HG03039 (cell line): ENCODE measurements around the gene ERVMER34-1.

Experiments
- ATAC-seq: cut with Tn5 transposase; IDR thresholded peaks from one replicate; pipeline ENCODE4 v1.9.1; 2021; ENCODE audit warnings: mild to moderate bottlenecking, moderate library complexity; ENCODE audit not compliant: unreplicated experiment

Gene ERVMER34-1

DNA sequence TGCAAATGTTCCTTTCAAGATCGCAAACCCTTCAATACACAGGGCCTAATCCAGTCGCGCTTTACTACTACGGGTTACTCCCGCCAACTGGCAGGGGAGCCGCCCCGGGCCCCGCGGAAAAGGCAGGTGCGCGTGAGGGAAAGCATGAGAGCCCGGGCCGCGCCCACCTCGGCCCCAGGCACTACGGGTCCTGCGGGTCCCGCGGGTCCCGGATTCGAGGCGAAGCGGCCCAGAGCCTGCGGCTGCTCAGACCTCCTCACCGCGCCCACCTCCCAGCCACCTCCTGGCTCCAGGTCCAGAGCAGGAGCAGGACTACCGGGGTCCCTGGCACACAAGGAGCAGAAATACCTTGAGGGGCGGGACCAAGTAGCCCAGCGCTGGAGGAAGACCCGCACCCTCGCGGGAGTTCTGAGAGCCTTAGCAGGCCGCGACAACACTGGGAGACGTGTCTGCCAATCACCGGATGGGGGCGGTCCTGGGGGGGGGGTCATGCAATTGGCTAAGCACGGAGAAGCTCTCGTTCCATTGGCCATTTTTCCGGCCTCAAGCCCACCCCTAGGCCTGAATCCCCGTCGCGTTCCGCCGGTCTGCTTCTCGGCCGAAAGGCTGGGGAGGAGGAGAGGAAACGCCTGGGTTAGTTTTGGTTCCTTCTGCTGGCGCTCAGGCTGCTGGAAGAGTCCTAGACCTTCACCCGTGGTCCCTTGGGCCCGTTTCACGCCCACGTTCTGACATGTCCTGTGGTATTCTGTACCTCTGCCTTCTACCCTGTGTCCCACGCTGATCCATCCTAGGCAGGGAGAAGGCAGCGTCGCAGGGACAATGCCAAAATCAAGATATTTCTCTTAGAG is 29.0 kb downstream of the ERVMER34-1 start:
- ATAC-seq = peak; percentile 94

DNA sequence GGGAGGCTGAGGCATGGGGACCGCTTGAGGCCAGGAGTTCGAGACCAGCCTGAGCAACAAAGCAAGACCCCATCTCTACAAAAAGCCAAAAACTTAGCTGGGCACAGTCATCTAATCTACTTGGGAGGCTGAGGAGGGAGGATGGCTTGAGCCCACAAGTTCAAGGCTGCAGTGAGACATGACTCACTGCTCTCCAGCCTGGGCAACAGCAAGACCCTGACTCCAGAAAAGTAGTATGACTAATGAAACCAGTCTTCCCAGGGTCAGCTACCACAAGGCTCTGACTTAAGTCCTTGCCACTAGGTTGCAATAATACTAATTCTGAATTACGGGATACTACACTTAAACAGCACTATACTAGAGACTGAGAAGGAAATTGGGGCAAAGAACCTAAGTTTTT is 33.1 kb downstream of the ERVMER34-1 start:
- no peak for ATAC-seq

DNA sequence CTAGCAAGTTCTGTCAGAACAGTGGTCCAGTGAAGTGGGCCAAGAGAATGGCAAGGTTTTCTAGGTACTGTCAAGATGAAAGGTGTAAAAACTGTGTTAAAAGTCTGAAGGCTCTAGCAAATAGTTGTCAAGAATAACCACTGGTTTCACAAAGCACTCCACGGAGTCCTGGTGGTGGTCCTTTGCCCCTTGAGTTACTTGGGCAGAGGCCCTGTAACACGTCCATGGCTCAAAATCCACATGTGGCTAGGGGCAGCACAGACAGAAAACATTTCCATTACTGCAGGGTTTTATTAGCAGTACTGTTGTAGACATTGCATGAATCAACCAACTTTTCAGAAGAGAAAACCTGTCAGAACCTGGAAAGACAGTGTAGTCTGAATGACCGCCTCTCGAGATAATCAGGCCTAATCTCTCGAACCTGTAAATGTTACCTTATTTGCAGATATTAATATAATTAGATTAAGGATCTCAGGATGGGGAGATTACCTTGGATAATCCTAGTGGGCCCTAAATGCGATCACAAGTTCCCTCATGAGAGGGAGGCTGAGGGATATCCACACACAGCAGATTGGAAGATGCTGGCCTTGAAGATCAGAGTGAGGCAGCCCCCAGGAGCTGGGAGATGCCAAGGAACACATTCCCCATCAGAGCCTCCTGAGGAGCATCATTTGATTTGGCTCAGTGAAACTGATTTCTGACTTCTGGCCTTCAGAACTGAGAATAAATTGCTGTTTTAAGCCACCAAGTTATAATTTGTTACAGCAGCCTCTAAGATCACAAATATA is 34.7 kb downstream of the ERVMER34-1 start:
- ATAC-seq = no peak

DNA sequence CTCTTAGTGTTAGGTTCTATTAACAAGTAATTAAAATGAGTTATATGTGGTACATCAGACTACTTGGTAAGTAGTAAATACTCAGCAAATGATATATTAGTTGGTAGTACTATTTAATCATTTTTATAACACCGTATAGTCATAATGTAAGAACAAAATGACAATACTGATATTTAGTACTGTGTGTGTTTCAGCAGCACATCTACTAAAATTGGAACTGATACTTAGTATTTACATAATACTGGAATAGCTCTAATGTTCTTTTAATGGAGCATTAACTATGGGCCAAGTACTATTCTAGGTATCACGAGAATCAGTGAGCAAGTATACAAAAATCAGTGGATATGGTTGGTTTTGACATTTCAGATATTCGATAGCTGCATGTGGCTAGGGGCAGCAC is 35.3 kb downstream of the ERVMER34-1 start:
- no peak for ATAC-seq

DNA sequence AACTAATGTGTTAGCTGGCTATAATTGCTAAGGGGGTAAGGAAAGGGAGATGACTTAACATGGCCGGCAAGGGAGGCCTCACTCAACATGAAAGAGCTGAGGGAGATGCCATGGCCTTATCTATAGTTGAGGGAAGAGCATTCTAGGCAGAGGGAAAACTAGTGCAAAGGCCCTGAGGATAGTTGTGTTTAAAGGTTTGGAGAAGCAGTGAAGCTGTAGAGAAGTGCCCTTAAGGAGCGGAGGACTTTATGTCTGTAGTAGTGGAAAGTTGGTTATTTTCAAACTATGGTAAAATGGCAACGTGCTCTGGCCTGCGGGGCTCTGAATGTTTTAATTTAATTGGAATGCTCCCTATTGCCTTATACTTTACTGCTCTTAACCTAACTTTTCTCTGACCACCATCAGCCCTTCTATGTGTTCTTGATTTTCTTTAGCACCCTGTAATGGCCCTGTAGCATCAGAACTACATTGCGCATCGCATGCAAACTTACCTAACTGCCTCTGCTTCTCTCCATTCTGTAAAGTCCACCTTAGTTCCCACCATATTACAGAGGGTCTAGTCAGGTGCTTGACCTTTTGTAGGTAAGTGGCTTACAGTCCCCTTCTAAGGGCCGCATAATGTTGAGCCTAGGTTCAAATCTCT is 35.8 kb downstream of the ERVMER34-1 start:
- no peak for ATAC-seq

DNA sequence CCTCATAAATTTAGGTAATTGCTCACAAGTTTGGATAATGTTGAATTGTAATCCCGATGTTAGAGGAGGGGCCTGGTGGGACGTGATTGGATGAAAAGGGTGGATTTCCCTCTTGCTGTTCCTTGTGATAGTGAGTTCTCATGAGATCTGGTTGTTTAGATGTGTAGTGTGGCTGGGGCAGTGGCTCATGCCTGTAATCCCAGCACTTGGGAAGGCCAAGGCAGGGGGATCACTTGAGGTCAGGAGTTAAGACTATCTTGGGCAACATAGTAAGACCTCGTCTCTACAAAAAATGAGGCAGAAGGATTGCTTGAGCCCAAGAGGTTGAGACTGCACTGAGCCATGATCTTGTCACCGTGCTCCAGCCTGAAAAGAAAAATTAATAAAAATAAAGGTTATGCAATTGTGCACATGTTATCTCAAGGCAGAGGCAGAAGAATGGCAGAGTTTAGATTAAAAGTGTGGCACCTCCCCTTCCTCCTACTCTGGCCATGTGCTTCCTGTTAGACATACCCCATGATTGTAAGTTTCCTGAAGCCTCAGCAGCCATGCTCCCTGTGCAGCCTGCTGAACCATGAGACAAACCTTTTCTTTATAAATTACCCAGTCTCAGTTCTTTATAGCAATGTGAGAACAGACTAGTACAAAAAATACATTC is 36.5 kb downstream of the ERVMER34-1 start:
- no peak for ATAC-seq

DNA sequence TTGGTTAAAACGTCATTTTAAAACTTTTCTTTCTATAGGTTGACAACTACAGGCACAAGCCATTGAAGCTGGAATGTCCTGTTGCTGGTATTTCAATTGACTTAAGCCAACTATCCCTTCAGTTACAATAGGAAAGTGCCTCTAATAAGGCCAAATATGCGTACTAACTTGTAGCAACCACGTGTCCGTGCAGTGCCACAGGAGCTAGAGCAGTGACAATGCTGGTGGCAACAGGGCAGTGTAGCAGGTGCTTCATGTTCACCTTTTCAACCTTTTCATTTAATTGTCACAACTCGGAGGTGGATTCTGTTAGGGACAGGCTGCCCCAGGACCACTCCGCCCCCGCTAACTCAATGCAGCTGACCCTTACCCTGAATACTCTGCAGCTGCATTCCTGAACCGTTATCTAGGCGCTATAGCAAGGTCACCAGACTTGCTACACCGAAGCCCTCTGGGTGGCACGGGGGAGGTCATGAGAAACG is 37.7 kb downstream of the ERVMER34-1 start:
- no peak for ATAC-seq

DNA sequence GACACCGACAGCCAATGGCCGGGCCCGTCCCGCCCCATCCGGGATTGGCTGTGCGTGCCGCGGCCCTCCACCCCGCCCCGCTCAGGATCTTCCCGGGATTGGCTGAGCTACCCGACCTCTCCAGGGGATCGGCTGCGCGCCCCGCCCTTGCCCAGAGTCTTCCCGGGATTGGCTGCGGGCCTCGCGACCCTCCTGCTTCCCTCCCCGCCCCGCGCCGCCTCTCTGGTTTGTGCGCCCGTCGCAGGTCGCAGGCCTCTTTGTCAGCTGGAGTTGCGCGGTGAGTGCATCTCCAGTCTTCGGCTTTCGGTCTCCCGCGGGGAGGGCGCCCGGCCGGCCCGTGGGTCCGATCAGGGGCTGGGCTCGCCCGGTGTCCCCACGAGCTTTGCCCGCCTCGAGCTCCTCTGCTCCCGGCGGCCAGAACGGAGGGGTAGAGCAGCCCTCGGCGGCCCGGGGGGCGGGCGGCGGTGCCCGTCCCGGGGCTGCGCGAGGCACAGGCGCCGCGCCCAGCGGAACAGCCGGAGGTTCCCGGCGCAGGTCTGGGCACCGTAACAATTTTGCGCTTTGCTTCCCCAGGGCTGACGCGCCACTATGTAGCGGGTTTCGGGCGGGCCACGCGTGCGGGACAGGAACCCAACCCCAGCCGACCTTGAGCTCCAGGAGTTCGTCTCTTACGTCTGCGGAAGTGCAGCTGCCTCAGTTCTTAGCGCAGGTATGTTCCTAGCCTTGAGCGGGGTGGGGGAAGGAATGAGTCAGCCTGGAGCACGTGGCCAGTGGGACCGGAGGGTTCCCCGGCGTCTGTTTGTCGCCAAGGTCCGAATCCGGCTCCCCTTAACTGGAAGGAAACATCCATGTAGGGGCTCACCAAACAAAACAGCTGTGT is 38.7 kb downstream of the ERVMER34-1 start:
- ATAC-seq = peak; percentile 86

DNA sequence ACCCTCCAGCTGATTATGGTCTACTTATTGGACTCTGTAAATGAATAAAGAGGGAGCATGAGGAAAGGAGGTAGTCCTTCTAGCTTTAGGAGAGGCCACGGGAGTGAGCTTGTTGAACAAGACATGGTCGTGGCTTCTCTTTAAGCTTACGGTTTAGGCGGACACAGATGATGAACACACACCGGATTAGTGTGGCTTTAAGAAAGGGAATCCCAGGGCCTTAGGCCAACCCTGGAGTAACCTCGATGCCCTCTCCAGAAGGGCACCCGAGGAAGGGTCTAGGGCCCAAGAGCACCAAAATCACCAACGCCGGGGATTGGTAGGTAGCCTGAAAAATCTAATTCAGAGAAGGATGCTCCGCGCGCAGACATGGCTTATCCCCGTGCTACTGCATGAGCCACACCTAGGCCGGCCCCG is 39.4 kb downstream of the ERVMER34-1 start:
- ATAC-seq = peak; percentile 1

DNA sequence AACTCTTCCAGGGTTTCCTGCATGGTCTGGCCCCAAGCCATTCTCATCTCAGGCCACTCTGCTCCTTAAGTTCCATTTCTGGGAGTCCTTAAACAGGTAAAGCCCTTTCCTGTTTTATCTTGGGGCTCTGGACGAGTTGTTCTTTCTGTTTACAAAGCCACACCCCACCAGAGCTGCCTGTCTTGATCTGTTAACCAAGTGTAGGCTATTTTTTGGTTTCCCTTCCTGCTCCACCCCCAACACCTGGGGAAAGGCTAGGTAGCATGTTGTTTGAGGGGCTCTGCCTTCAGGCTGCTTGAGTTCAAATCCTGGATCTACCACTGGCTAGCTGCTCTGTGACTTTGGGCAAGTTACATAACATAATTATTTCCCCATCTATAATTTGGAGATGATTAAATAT is 40.0 kb downstream of the ERVMER34-1 start:
- no peak for ATAC-seq

DNA sequence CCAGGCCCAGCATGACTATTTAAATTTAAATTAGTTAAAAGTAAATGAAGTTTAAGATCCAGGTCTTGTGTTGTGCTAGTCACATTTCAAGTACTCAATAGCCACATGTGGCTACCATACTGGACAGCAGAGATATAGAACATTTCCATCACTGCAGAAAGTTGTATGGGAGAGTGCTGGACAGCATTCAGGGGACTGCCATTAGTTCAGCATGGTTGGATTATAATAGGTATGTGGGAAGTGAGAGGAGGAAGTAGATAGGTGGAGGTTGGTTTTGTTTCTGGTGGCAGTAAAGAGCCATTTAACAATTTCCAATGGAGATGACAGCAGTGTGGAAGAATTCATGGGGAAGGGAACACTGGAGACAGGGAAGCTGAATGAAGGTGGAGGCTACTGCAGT is 42.1 kb downstream of the ERVMER34-1 start:
- no peak for ATAC-seq

DNA sequence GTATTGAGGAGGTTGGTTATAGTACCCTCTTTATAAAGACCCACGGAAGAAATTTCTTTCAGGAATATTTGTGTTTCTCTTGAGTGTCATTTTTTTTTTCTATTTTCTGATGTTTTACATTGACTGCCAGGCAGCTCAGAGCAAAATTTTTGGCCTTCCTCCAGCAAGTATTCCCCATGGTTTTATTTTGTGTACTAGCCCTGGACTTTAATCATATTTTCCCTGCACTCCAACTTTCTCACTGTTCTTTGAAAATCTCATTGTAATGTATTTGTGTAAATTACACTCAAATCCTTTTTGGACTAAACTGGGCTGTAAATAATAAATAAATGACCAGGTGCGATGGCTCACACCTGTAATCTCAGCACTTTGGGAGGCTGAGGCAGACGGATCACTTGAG is 46.6 kb downstream of the ERVMER34-1 start:
- no peak for ATAC-seq

DNA sequence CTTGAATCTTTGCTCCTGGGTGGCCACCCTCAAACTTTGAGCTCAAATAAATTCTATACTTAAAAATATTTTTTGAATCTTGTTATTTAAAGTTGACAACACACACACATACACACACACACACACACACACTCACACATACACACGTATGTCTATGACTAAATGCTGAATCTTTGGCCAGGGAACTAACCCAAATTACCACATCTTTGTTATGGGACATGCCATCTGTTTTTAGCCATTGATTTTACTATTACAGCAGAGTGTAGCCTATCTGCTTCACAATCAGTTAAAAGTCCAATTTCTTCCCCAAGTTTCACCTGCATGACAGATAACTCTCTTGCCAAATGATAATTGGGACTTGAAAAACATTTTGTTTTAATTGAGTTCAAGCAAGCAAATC is 47.1 kb downstream of the ERVMER34-1 start:
- no peak for ATAC-seq

DNA sequence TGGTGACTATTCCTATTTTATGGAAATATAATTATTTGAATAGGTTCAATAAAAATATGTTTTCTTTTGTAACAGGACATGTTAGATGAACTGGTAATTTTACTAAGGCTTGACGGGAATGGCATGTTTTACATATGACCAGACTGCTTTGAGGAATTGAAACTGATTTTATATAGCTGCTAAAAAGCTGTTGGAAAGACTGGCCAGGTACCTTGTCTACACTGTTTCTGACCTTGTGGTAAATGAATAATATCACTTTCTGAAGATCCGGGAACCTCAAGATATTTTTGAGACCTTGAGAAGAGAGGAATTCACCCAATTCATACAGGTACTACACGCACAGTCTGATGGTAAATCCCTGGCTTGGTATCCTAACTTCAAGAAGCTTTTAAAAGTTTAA is 50.0 kb downstream of the ERVMER34-1 start:
- peak; percentile 89 for ATAC-seq

DNA sequence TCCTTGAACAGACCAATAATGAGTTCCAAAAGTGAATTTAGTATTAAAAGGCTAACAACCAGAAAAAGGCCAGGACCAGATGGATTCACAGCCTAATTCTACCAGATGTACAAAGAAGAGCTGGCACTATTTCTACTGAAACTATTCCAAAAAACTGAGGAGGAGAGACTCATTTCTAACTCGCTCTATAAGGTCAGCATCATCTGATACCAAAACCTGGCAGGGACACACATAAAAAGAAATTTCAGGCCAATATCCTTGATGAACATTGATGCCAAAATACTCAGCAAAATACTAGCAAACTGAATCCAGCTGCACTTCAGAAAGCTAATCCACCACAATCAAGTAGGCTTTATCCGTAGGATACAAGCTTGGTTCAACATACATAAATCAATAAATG is 56.3 kb downstream of the ERVMER34-1 start:
- ATAC-seq = no peak

DNA sequence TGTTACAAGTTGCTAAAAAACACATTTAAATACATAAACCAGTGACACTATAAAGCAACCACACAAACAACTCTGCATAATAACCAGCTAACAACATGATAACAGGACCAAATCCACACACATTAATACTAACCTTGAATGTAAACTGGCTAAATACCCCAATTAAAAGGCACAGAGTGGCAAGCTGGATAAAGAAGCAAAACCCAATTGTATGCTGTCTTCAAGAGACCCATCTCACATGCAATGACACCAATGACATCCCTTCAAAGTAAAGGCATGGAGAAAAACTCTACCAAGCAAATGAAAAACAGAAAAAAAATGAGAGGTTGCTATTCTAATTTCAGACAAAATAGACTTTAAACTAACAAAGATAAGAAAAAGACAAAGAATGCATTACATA is 57.7 kb downstream of the ERVMER34-1 start:
- ATAC-seq = no peak
